Measurements from ENCODE around the gene NFATC3.

NFATC3 gene

DNA sequence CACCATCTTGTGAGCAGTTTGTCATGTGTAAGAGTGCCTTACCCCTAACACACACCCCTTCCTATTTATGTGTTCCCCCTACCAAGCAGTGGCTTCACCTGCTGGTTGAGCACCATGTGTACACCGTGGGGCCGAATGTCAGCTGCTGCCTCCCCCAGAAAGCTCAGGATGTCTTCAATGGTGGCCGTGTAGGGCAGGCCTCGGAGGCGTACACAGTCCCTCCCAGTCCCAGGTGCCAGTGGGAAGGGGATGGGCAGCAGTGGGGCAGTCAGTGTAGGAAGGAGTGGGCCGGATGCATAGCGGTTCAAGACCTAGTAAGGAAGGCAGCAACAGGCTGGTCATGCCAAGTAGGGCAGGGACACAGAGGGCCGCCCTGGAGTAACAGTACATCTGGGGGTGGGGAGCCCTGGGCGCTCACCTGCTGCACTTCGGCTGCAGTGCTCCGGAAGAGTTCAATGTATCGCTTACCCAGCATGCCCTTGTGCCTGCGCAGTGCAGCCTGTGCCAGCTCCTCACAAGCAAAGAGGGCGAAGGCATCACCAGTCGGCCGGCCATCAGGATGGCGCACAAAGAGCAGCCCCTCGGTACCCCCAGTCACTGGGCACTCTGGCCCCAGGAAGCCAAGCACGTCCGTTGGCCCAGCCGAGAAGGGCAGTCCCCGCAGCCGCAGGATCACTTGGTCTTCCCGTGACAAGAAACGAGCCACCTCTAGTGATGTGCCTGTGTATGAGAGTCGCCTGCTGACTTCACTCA, 146.4 kb downstream of the NFATC3 start:
- H3K4me1 ChIP-seq (ENCODE audit: control insufficient read depth, insufficient read depth, low read length, unreplicated experiment) = peaks cover 13% of the 10 kb centered on the region
- H3K4me3 ChIP-seq (ENCODE audit: low read depth, low read length) = no peak overlapping the region
- H3K27ac ChIP-seq (ENCODE audit: low read depth, low read length) = no peak overlapping the region
- H2AFZ ChIP-seq (ENCODE audit: low read length, unreplicated experiment) = no peak overlapping the region
- H3K36me3 ChIP-seq (ENCODE audit: insufficient read depth, low read length) = no peaks in the 10 kb centered on the region
- no peaks in the 10 kb centered on the region for H3K79me2 ChIP-seq (ENCODE audit: control insufficient read depth, insufficient read depth, low read length, unreplicated experiment)
- no peaks in the 10 kb centered on the region for H3K27me3 ChIP-seq (ENCODE audit: insufficient read depth, low read length)

DNA sequence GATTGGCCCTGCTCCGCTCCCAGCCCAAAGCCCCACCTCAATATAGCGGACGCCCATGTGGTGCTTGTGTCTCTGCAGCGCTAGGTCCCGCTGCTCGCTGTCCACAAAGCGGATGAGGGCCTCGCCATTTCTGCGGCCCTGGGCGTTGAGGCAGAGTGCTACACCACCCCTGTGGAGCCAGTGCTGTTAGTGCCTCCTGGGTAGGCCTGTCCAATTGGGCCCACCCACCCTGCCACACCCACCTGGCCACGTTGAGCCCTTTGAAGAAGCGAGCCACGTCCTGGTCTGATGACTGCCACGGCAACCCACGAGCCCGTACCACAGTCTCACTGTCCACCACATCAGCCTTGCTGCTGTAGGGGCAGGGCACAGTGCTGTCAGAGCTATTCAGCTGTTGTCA, 147.2 kb downstream of the NFATC3 start:
- no peaks in the 10 kb centered on the region for H3K79me2 ChIP-seq (ENCODE audit: control insufficient read depth, insufficient read depth, low read length, unreplicated experiment)
- no peaks in the 10 kb centered on the region for H3K36me3 ChIP-seq (ENCODE audit: insufficient read depth, low read length)
- no peak overlapping the region for H3K27ac ChIP-seq (ENCODE audit: low read depth, low read length)
- no peak overlapping the region for H2AFZ ChIP-seq (ENCODE audit: low read length, unreplicated experiment)
- H3K27me3 ChIP-seq (ENCODE audit: insufficient read depth, low read length) = no peaks in the 10 kb centered on the region
- no peak overlapping the region for H3K4me3 ChIP-seq (ENCODE audit: low read depth, low read length)
- peaks cover 14% of the 10 kb centered on the region for H3K4me1 ChIP-seq (ENCODE audit: control insufficient read depth, insufficient read depth, low read length, unreplicated experiment)

DNA sequence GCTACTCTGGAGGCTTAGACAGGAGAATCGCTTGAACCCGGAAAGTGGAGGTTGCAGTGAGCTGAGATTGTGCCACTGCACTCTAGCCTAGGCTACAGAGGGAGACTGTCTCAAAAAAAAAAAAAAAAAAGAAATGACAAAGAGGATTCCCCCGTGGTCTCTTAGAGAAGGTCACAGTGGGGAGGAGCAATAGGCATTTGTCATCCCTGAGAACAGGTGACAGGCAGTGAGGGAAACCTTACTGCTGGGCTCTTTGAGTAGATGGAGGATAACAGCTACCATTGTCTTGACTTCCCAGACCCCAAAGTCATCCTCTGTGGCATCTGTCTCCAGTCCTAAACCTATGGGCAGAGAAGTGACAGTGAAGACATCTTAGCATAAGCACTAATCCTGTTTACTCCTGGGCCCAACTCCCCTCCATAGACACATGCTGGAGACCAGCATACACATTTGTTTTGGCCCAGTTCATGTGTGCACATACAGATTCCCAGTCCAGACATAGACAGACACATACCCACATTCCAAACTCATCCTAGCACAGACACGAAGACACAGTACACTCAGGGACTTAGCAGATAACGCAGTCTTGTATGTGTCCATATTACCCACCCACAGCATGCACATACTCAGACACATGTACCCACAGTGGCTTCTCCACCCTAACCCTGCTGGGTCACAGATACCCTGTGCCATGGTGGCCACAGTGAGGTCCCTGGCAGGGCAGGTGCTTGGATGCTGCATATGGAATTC, 148.1 kb downstream of the NFATC3 start:
- no peak overlapping the region for H2AFZ ChIP-seq (ENCODE audit: low read length, unreplicated experiment)
- H3K36me3 ChIP-seq (ENCODE audit: insufficient read depth, low read length) = no peaks in the 10 kb centered on the region
- H3K79me2 ChIP-seq (ENCODE audit: control insufficient read depth, insufficient read depth, low read length, unreplicated experiment) = no peaks in the 10 kb centered on the region
- no peak overlapping the region for H3K27ac ChIP-seq (ENCODE audit: low read depth, low read length)
- peaks cover 14% of the 10 kb centered on the region for H3K4me1 ChIP-seq (ENCODE audit: control insufficient read depth, insufficient read depth, low read length, unreplicated experiment)
- no peaks in the 10 kb centered on the region for H3K27me3 ChIP-seq (ENCODE audit: insufficient read depth, low read length)
- no peak overlapping the region for H3K4me3 ChIP-seq (ENCODE audit: low read depth, low read length)

DNA sequence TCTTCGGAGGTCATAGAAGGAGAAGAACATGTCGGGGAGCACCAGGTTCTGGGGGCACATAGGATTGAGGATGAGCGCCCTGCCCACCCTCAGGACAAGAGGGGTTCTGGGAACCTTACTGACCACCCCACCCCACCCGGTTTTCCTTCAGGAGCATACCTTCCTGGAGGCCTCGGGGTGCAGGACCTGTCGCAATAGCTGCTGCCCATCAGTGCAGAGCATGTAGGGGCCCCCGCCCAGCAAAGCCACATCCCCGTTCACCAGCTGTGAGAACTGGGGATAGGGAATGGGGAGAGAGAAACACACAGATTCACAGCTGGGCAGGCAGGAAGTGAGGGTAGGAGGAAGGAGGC, 148.6 kb downstream of the NFATC3 start:
- Histone ChIP-seq H3K4me1 (ENCODE audit: control insufficient read depth, insufficient read depth, low read length, unreplicated experiment) (peaks cover 18% of the 10 kb centered on the region), H3K36me3 (ENCODE audit: insufficient read depth, low read length) (no peaks in the 10 kb centered on the region), H3K27me3 (ENCODE audit: insufficient read depth, low read length) (no peaks in the 10 kb centered on the region), H3K27ac (ENCODE audit: low read depth, low read length) (no peak overlapping the region), H2AFZ (ENCODE audit: low read length, unreplicated experiment) (no peak overlapping the region), H3K4me3 (ENCODE audit: low read depth, low read length) (no peak overlapping the region), H3K79me2 (ENCODE audit: control insufficient read depth, insufficient read depth, low read length, unreplicated experiment) (no peaks in the 10 kb centered on the region)

DNA sequence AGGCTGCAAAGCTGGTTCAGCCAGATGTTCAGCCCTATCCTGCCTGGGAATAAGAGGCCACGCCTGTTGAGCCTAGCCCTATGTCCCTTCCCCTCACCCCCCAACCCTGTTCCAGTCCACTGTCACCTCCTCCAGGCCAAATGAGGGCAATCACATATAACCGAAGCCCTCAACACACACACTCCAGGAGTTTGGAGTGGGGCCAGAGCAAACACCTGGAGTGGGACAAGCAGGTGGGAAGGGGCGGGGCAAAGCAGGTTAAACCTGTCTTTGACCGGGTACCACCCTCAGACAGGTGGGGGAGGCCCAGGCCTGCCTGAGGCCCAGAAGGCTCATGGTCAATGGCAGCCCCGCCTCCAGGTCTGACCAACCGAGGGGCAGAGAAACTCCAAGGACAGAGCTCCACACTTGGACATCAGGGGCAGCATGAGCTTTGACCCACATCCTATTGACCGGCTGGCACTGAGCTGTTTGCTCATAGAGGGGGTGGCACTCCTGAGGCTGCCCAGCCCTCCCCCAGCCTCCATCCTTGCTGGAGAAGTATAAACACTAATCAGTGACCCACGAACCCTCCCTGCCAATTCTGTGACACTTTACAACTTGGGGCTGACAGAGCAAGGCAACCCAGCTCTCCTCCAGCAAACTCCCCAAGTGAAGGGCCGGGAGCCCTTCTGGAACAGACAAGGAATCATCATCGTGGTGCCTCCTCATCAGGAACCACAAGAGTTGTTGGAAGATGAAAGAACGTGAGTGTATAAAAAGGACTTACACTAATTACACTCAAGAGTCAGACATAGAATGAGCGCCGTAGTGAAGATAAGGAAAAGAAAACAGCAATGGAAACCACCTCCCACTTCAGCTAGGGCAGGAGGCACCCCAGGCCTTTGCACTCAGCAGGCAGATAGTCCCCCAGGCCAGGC, 149.3 kb downstream of the NFATC3 start:
- no peak overlapping the region for H2AFZ ChIP-seq (ENCODE audit: low read length, unreplicated experiment)
- H3K27ac ChIP-seq (ENCODE audit: low read depth, low read length) = no peak overlapping the region
- H3K27me3 ChIP-seq (ENCODE audit: insufficient read depth, low read length) = no peaks in the 10 kb centered on the region
- no peaks in the 10 kb centered on the region for H3K79me2 ChIP-seq (ENCODE audit: control insufficient read depth, insufficient read depth, low read length, unreplicated experiment)
- no peak overlapping the region for H3K4me3 ChIP-seq (ENCODE audit: low read depth, low read length)
- no peaks in the 10 kb centered on the region for H3K36me3 ChIP-seq (ENCODE audit: insufficient read depth, low read length)
- peaks cover 14% of the 10 kb centered on the region for H3K4me1 ChIP-seq (ENCODE audit: control insufficient read depth, insufficient read depth, low read length, unreplicated experiment)

DNA sequence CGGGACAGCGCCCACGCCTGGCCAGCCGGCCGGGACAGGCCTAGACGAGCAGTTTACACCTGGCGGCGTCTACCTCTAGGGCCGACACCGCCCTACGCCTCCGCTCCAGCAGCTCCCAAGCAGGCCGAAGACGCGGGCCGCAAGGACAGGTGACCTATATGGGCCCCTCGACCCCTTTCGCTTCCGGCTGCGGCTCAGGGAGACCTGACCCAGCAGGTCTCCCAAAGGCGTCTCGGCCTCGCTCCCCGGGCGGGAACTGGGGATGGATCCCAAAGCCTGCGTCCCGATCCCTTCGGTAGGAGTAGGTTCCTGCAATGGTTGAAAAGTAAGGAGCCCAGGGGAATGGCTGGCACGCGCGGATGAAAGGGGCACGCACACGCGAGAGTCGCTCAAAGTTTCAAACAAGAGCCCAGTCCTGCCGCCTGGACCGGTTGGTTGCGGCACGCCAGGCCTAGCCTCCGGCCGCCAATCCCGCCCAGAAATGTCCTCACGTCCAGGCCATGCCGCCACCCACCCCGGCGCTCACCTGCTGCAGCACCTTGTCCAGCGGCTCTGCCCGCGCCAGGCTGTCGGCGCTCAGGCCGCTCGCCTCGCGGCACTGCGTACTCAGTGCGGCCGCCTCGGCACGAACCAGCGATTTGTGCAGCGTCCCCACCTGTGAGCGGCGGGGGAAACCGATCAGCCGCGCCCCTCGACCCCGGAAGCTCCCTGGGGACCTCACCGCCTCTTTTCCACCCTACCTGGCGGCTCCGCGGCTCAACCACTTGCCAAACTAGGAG, 150.1 kb downstream of the NFATC3 start:
- Histone ChIP-seq H3K27ac (ENCODE audit: low read depth, low read length) (no peak overlapping the region), H3K4me3 (ENCODE audit: low read depth, low read length) (no peak overlapping the region), H2AFZ (ENCODE audit: low read length, unreplicated experiment) (no peak overlapping the region)

DNA sequence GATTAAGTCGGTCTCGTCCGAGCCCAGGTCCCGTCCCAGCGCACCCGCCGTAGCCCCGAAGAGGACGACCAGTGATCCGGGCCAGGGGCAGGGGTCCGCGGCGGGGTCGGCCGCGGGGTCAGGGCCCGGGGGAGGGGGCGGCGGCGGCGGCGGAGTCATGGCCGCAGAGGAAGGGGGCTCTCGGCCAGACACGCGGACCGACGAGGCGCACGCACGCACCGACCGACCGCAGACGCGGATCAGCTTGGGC, 150.6 kb downstream of the NFATC3 start, which contains the start of gene ESRP2:
TSS of gene ESRP2 (minus strand) at position 241 of the 250 bp plus-strand sequence. CDS start at position 159, 82 bp downstream.
- H2AFZ ChIP-seq (ENCODE audit: low read length, unreplicated experiment) = peak within 1 kb of the TSS; percentile 70

More for the DNA sequence above, 150.1 kb downstream of the NFATC3 start:
- no peaks in the 10 kb centered on the region for H3K36me3 ChIP-seq (ENCODE audit: insufficient read depth, low read length)
- H3K4me1 ChIP-seq (ENCODE audit: control insufficient read depth, insufficient read depth, low read length, unreplicated experiment) = peaks cover 14% of the 10 kb centered on the region
- no peaks in the 10 kb centered on the region for H3K79me2 ChIP-seq (ENCODE audit: control insufficient read depth, insufficient read depth, low read length, unreplicated experiment)
- no peaks in the 10 kb centered on the region for H3K27me3 ChIP-seq (ENCODE audit: insufficient read depth, low read length)

DNA sequence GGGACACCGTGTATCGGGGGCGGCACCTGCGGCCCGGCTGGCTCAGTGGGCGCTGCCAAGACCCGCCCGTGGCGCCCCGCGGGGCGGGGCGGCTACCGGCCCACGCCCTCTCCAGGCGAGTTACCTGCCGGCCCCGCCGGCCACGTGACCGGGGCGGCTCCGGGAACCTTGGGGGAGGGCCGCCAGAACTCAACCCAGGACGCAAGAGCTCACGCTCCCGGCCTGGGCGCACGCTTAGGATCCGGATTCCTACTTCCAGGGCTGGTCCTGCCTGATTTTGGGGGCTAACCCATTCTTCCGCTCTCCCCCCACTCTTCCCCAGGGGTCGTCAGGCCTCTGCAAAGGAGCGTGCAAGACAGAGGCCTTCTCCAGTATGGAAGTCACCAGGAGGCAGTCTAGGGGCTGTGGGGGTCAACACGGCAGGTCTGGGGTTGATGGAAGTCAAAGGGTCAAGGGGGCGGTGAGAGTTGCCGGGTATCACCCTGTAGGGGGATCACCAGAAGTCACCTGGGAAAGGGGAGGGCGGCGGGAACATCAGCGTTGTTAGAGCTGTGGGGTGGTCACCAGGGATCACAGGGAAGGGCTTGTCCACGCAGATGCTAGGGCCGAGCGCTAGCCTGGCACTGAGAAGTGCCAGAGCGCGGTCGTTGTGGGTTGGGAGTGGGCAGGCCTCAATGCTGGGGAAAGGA, 151.1 kb downstream of the NFATC3 start:
- Histone ChIP-seq H2AFZ (ENCODE audit: low read length, unreplicated experiment) (no peak overlapping the region), H3K27ac (ENCODE audit: low read depth, low read length) (peak overlapping the region; percentile 75; the same call in 1 of the 2 replicates), H3K79me2 (ENCODE audit: control insufficient read depth, insufficient read depth, low read length, unreplicated experiment) (no peaks in the 10 kb centered on the region), H3K4me3 (ENCODE audit: low read depth, low read length) (peak overlapping the region; percentile 70), H3K36me3 (ENCODE audit: insufficient read depth, low read length) (no peaks in the 10 kb centered on the region), H3K4me1 (ENCODE audit: control insufficient read depth, insufficient read depth, low read length, unreplicated experiment) (peaks cover 14% of the 10 kb centered on the region), H3K27me3 (ENCODE audit: insufficient read depth, low read length) (no peaks in the 10 kb centered on the region)

More for the DNA sequence above, 150.6 kb downstream of the NFATC3 start, which contains the start of gene ESRP2:
- Histone ChIP-seq H3K4me3 (ENCODE audit: low read depth, low read length) (peak within 1 kb of the TSS; percentile 70), H3K27me3 (ENCODE audit: insufficient read depth, low read length) (no peaks in the 10 kb centered on the region), H3K4me1 (ENCODE audit: control insufficient read depth, insufficient read depth, low read length, unreplicated experiment) (peaks cover 14% of the 10 kb centered on the region), H3K27ac (ENCODE audit: low read depth, low read length) (peak within 1 kb of the TSS; percentile 75), H3K36me3 (ENCODE audit: insufficient read depth, low read length) (no peaks in the 10 kb centered on the region), H3K79me2 (ENCODE audit: control insufficient read depth, insufficient read depth, low read length, unreplicated experiment) (no peaks in the 10 kb centered on the region)

DNA sequence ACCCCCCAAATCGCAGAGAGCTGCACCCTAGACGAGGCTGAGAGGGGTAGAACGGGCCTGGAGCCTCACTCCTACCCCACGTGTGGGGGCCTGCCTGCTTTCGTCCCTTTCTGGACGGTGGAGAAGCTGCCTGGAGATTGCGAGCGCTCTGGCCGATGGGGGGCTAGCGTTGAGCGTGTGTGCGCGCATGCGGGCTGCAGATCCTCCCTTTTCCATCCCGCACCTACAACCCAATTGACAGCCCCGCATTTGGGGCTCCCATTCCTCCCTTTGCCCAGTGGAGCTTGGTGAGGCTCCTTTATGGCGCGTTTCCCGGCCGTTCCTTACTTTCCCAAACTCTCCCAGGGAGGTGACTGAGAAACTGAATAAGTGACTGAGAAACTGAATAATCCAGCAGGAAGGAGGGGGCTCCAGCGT, 151.7 kb downstream of the NFATC3 start:
- Histone ChIP-seq H3K27ac (ENCODE audit: low read depth, low read length) (peak overlapping the region; percentile 75), H3K36me3 (ENCODE audit: insufficient read depth, low read length) (no peaks in the 10 kb centered on the region)

More for the DNA sequence above, 151.7 kb downstream of the NFATC3 start:
- peak overlapping the region; percentile 70 for H3K4me3 ChIP-seq (ENCODE audit: low read depth, low read length)
- H3K4me1 ChIP-seq (ENCODE audit: control insufficient read depth, insufficient read depth, low read length, unreplicated experiment) = peaks cover 14% of the 10 kb centered on the region
- H3K79me2 ChIP-seq (ENCODE audit: control insufficient read depth, insufficient read depth, low read length, unreplicated experiment) = no peaks in the 10 kb centered on the region
- peak overlapping the region; percentile 70 for H2AFZ ChIP-seq (ENCODE audit: low read length, unreplicated experiment)
- no peaks in the 10 kb centered on the region for H3K27me3 ChIP-seq (ENCODE audit: insufficient read depth, low read length)
